ENCODE measurements around the gene TRIM71.

Gene TRIM71

GRCh38 chr3:32849046-32849445 is 31.2 kb downstream of the TRIM71 start:
- no peak for TF ChIP-seq CTCF (conservative IDR thresholded peaks at IDR 0.05; ENCODE audit: control insufficient read depth, insufficient read depth, low read depth, low read length)
- no peak overlapping the region for H3K4me3 ChIP-seq (ENCODE audit: control insufficient read depth, low read depth, low read length)
- DNase-seq (ENCODE audit: low read depth), result no peak

- no peak for TF ChIP-seq CTCF (conservative IDR thresholded peaks at IDR 0.05; ENCODE audit: control insufficient read depth, insufficient read depth, low read depth, low read length)
- no peak overlapping the region for H3K4me3 ChIP-seq (ENCODE audit: control insufficient read depth, low read depth, low read length)
- no peak for DNase-seq (ENCODE audit: low read depth)
Observed at GRCh38 chr3:32850226-32850625, 32.4 kb downstream of the TRIM71 start.

- H3K4me3 ChIP-seq (ENCODE audit: control insufficient read depth, low read depth, low read length), result no peak overlapping the region
- no peak for TF ChIP-seq CTCF (conservative IDR thresholded peaks at IDR 0.05; ENCODE audit: control insufficient read depth, insufficient read depth, low read depth, low read length)
- no peak for DNase-seq (ENCODE audit: low read depth)
Observed at GRCh38 chr3:32850636-32851035, 32.8 kb downstream of the TRIM71 start.

DNA sequence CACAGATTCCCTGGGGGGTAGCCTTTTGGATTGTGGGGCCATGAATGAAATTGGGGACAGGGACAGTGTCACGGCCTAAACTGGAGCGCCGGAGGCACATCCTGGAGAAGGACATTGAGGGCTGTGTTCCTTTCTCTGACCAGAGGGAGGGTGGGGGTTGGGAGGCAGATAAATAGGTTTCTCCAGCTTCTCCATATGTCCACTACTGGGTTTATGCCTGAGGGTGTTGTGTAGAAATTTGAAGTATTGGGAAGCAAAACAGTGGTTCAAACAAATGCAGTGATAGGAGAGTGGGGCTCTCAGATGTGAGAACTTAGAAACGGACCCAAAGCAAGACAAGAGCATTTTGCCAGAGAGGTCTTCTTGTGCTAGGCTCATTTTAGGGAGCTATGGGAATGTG is 34.3 kb downstream of the TRIM71 start:
- no peak for DNase-seq (ENCODE audit: low read depth)
- no peak overlapping the region for H3K4me3 ChIP-seq (ENCODE audit: control insufficient read depth, low read depth, low read length)
- TF ChIP-seq CTCF (conservative IDR thresholded peaks at IDR 0.05; ENCODE audit: control insufficient read depth, insufficient read depth, low read depth, low read length), result no peak

DNA sequence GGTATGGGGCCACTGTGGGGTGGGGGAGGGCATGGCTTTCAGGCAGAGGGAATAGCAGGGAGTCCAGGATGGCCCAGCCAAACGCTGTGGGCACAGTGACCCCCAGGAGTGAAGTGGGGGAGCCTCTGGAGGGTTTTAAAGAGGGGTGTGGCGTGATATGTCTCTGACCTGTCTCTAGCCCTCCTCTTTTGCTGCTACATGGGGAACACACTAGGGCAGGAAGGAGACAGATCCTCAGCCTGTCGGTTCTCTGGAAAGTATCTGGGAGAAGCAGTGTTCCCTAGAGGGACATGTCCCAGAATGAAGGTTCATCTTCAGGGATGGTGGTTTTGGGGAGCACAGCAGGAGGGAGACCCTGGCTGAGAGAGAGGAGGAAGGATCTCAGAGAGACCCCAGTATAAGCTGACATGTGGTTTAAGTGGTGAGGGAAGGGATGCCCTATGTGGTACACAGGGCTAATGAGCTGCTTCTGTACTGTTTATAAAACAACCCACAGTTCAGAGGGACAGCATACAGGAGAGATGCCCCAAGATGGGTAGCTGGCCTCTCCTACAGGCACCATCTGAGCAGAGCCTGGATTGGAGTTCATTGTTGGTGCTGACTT is 37.7 kb downstream of the TRIM71 start:
- H3K4me3 ChIP-seq (ENCODE audit: control insufficient read depth, low read depth, low read length), result no peak overlapping the region
- TF ChIP-seq CTCF (conservative IDR thresholded peaks at IDR 0.05; ENCODE audit: control insufficient read depth, insufficient read depth, low read depth, low read length), result no peak

DNA sequence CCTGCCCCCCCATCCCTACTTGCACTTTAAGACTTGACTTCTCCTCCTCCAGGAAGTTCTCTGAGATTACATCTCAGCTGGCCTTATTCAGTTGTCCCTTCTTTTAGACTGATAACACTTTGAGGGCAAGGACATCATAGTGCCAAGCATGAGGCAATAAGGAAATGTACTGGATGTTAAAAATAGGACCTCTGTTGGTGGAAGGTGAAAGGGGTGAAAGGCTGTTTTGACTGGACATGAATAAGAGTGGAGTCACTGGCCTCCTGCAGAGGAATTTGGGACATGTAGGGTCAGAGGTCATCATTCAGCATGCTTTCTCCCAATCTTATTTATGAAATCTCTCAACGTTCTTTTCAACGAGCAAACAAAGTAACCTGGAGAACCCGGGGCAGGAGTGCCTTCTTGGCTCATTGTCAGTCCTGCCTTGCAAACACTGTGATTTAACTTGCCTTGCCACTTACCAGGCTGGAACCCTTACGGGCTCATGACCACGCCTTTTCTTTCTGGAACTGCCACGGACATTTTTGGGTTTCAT is 38.6 kb downstream of the TRIM71 start:
- peak; percentile 45 for DNase-seq (ENCODE audit: low read depth)
- no peak for TF ChIP-seq CTCF (conservative IDR thresholded peaks at IDR 0.05; ENCODE audit: control insufficient read depth, insufficient read depth, low read depth, low read length)
- no peak overlapping the region for H3K4me3 ChIP-seq (ENCODE audit: control insufficient read depth, low read depth, low read length)

More for the DNA sequence above, 37.7 kb downstream of the TRIM71 start:
- DNase-seq (ENCODE audit: low read depth), result no peak
